ENCODE measurements around the gene CUL3.

DNA sequence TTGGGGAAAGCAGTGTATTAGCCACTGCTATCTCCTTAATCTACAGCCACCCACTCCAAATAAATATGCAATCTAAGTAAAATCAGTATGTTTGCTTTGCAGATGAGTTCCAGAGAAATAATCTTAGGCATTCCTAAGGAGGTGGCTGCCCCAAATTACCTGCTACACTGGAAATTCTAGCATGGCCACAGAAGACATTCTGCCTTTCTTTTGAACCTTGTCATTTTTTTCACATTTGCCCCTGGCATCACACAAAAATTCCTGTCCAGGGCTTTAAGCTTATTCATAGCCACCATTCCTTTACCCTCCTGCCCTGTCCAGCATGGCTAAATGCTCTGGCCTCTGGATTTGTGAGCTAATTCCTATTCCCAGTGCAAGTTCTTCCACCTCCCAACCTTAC lies 146.4 kb downstream of the CUL3 start:
- no peak for TF ChIP-seq CTCF (IDR thresholded peaks at IDR 0.05; ENCODE audit: poor library complexity)
- TF ChIP-seq EZH2phosphoT487 (IDR thresholded peaks at IDR 0.05; ENCODE audit: low read depth, severe bottlenecking, unreplicated experiment), result no peak

Data from hepatocyte (in vitro differentiated cells).